ENCODE measurements around the gene REC114. TPM values are rescaled to one million over a fixed set of nuclear protein-coding genes. Genes with fewer than 3 reads are reported as not detected.

The REC114 gene
- total RNA-seq, 1 donor from 2014 or later: not detected

GRCh38 chr15:73607843-73608242 is 164.9 kb downstream of the REC114 start:
- no peak for DNase-seq (ENCODE audit: low spot score)
- H3K9me3 Mint-ChIP-seq: no peaks in the 10 kb centered on the region
- no peaks in the 10 kb centered on the region for H3K27me3 Mint-ChIP-seq (ENCODE audit: low read depth)
- peaks cover 25% of the 10 kb centered on the region for H3K4me1 Mint-ChIP-seq (ENCODE audit: low read depth)
- intact Hi-C loops (cut with micrococcal nuclease): no loop called here
- no peak overlapping the region for H3K27ac Mint-ChIP-seq
- no peak overlapping the region for H3K4me3 Mint-ChIP-seq (ENCODE audit: low read depth)
- H3K36me3 Mint-ChIP-seq (ENCODE audit: low read depth): peaks cover 16% of the 10 kb centered on the region

- no peak for DNase-seq (ENCODE audit: low spot score)
- Mint-ChIP-seq H3K27ac (no peak overlapping the region), H3K4me1 (ENCODE audit: low read depth) (peaks cover 25% of the 10 kb centered on the region), H3K9me3 (no peaks in the 10 kb centered on the region), H3K36me3 (ENCODE audit: low read depth) (peaks cover 13% of the 10 kb centered on the region), H3K27me3 (ENCODE audit: low read depth) (no peaks in the 10 kb centered on the region), H3K4me3 (ENCODE audit: low read depth) (no peak overlapping the region)
- intact Hi-C loops (cut with micrococcal nuclease): no loop called here
Observed at GRCh38 chr15:73608475-73608874, 165.5 kb downstream of the REC114 start.

- Mint-ChIP-seq H3K27ac (no peak overlapping the region), H3K36me3 (ENCODE audit: low read depth) (peaks cover 13% of the 10 kb centered on the region), H3K27me3 (ENCODE audit: low read depth) (no peaks in the 10 kb centered on the region), H3K4me3 (ENCODE audit: low read depth) (no peak overlapping the region), H3K4me1 (ENCODE audit: low read depth) (peaks cover 25% of the 10 kb centered on the region), H3K9me3 (no peaks in the 10 kb centered on the region)
- DNase-seq (ENCODE audit: low spot score): no peak
- intact Hi-C loops (cut with micrococcal nuclease): no loop called here
Observed at GRCh38 chr15:73608941-73609340, 166.0 kb downstream of the REC114 start.

Other genes with a start within 250 kb of the REC114 start
- gene HCN4, start 74.2 kb upstream of the REC114 start, total RNA-seq: 0.02 TPM in 2 replicates
- gene NPTN, start 190.2 kb downstream of the REC114 start, total RNA-seq: 69.3 and 76.6 TPM in 2 replicates
- gene CD276, start 241.2 kb downstream of the REC114 start, total RNA-seq: 16.7 and 17.0 TPM in 2 replicates

Measured in activated T-helper 2 cell treated with anti-CD3 and anti-CD28 coated beads, Interferon-gamma antibody, Interleukin-2, Interleukin-4, amounts not matched to agents 10 μg/mL and 5 μg/mL and 100 μg/mL, durations not matched to agents 14 hours and 24 hours and 36 hours (primary cell).